ENCODE results near the gene CYB561D1. TPM values are rescaled to one million over a fixed set of nuclear protein-coding genes. Genes with fewer than 3 reads are reported as not detected.

CYB561D1 gene
- total and polyA plus RNA-seq, 9 of the 15 experiments (the other 6 are each of a cell fraction or from before 2014, with no cell fraction given): 0.71 to 7.2 (median 3.5) TPM

GRCh38 chr1:109532365-109533136, 38.7 kb downstream of the CYB561D1 start (continued):
- TF ChIP-seq ZHX1 (conservative IDR thresholded peaks at IDR 0.05; ENCODE audit: low read length) (no peak), SMARCE1 (IDR thresholded peaks at IDR 0.05) (no peak), ETS1 (conservative IDR thresholded peaks at IDR 0.05; ENCODE audit: control insufficient read depth, low read depth, low read length) (peak; percentile 45; the same call in 1 of the 2 replicates), POLR2G (IDR thresholded peaks at IDR 0.05; ENCODE audit: low read depth, low read length) (no peak), ERF (CRISPR knock-in tag; IDR thresholded peaks at IDR 0.05) (no peak), TFAP4 (CRISPR knock-in tag; IDR thresholded peaks at IDR 0.05; ENCODE audit: borderline replicate concordance) (peak; percentile 30), THAP12 (CRISPR knock-in tag; IDR thresholded peaks at IDR 0.05) (0 out of 2 replicates have a peak, but pooled peaks have one; percentile 35), GTF3C2 (IDR thresholded peaks at IDR 0.05; ENCODE audit: borderline replicate concordance, extremely low read depth, insufficient read length) (no peak), L3MBTL2 (IDR thresholded peaks at IDR 0.05) (peak; percentile 55; the same call in 1 of the 2 replicates), MYC (IDR thresholded peaks at IDR 0.05; ENCODE audit: low read depth, low read length) (0 out of 2 replicates have a peak, but pooled peaks have one; percentile 10), MYC (CRISPR knock-in tag; IDR thresholded peaks at IDR 0.05; ENCODE audit: borderline replicate concordance, low read depth) (0 out of 2 replicates have a peak, but pooled peaks have one; percentile 52), ZFP30 (CRISPR knock-in tag; IDR thresholded peaks at IDR 0.05; ENCODE audit: borderline replicate concordance) (no peak), ZEB2 (IDR thresholded peaks at IDR 0.05) (no peak), TRIM28 (IDR thresholded peaks at IDR 0.05) (no peak), FOXK2 (conservative IDR thresholded peaks at IDR 0.05 in 1 of 2, IDR thresholded peaks at IDR 0.05 in 1 of 2; ENCODE audit: low read depth in 2 of 2) (no peak), CBX1 (IDR thresholded peaks at IDR 0.05; ENCODE audit: low read depth) (no peak), NR2F6 (CRISPR knock-in tag; IDR thresholded peaks at IDR 0.05) (no peak)

Data from K562 (cell line).